HL-60 (cell line): ENCODE results near the gene ZRANB1.

ENCODE experiments used
- DNase-seq, 2 experiments: peaks; one replicate each; pipeline ENCODE4 v3.0.0-alpha.2; 2010 to 2020; ENCODE audit warnings: low read depth in 1 of 2, low spot score in 1 of 2
- H3K27ac ChIP-seq: fragments of 250-450 bp; sonication (Bioruptor Pico); replicated peaks from 2 replicates; pipeline ENCODE4 v1.5.1; 2020; ENCODE audit warnings: mild to moderate bottlenecking, moderate library complexity
- H3K27me3 ChIP-seq: fragments of 250-450 bp; sonication (Bioruptor Pico); 2 replicates; pipeline ENCODE4 v1.5.1; 2021; ENCODE audit warnings: mild to moderate bottlenecking, moderate library complexity; ENCODE audit not compliant: insufficient read depth, poor library complexity, severe bottlenecking
- H3K4me3 ChIP-seq: replicated peaks from 2 replicates; pipeline ENCODE4 v1.5.1; 2011; ENCODE audit warnings: mild to moderate bottlenecking, control low read depth, low read length; ENCODE audit not compliant: insufficient read depth
- CTCF ChIP-seq: IDR thresholded peaks from one replicate; pipeline ENCODE4 v1.5.1; 2011; ENCODE audit warnings: low read length, control low read depth, inconsistent platforms; ENCODE audit not compliant: insufficient read depth
- GABPA ChIP-seq: IDR thresholded peaks from 2 replicates; pipeline ENCODE4 v1.6.1; 2012; ENCODE audit warnings: low read depth
- POLR2AphosphoS5 ChIP-seq: IDR thresholded peaks from 2 replicates; pipeline ENCODE4 v1.6.1; 2012; ENCODE audit warnings: low read depth
- REST ChIP-seq: IDR thresholded peaks from 2 replicates; pipeline ENCODE4 v1.6.1; 2012; ENCODE audit warnings: low read depth; ENCODE audit not compliant: insufficient replicate concordance
- SPI1 ChIP-seq: IDR thresholded peaks from 2 replicates; pipeline ENCODE4 v1.6.1; 2012; ENCODE audit warnings: low read depth, mild to moderate bottlenecking, borderline replicate concordance

ZRANB1 gene

GRCh38 chr10:124997771-124998623 is 56.1 kb downstream of the ZRANB1 start:
- H3K4me3 ChIP-seq = no peak overlapping the region
- TF ChIP-seq GABPA (no peak), CTCF (no peak), REST (no peak), POLR2AphosphoS5 (no peak), SPI1 (no peak)
- no peak for DNase-seq
- H3K27ac ChIP-seq = no peak overlapping the region
- no peaks in the 10 kb centered on the region for H3K27me3 ChIP-seq

- Histone ChIP-seq H3K27me3 (no peaks in the 10 kb centered on the region), H3K27ac (no peak overlapping the region), H3K4me3 (no peak overlapping the region)
- TF ChIP-seq REST = no peak
- no peak for TF ChIP-seq CTCF
- no peak for TF ChIP-seq SPI1
- TF ChIP-seq GABPA = no peak
- no peak for TF ChIP-seq POLR2AphosphoS5
- DNase-seq = no peak
Observed at GRCh38 chr10:124998624-124999291, 56.8 kb downstream of the ZRANB1 start.

- H3K4me3 ChIP-seq = no peak overlapping the region
- TF ChIP-seq REST (no peak), GABPA (no peak), SPI1 (no peak), CTCF (no peak), POLR2AphosphoS5 (no peak)
- H3K27me3 ChIP-seq = no peaks in the 10 kb centered on the region
- H3K27ac ChIP-seq = no peak overlapping the region
- no peak for DNase-seq
Observed at GRCh38 chr10:124999433-125000365, 57.8 kb downstream of the ZRANB1 start.
